GM19397 (cell line): ENCODE results near the gene PPP1R15A.
"Not testable (repeated sequence)": the region's sequence is repeated elsewhere in the genome, so short reads cannot be mapped to it uniquely, and the experiment has no call there.

Experiments
- ATAC-seq: cut with Tn5 transposase; IDR thresholded peaks from one replicate; pipeline ENCODE4 v1.9.1; 2021; ENCODE audit warnings: mild to moderate bottlenecking, moderate library complexity; ENCODE audit not compliant: unreplicated experiment

PPP1R15A gene

GRCh38 chr19:48858984-48859710 is 13.1 kb upstream of the PPP1R15A start:
- no peak for ATAC-seq

GRCh38 chr19:48859711-48860572 is 12.3 kb upstream of the PPP1R15A start:
- ATAC-seq = peak; percentile 49

GRCh38 chr19:48861313-48861712 is 10.9 kb upstream of the PPP1R15A start:
- ATAC-seq = no peak

GRCh38 chr19:48862827-48863226 is 9.4 kb upstream of the PPP1R15A start:
- ATAC-seq = no peak

GRCh38 chr19:48866692-48867091 is 5.5 kb upstream of the PPP1R15A start:
- ATAC-seq = no peak

- ATAC-seq = no peak
Measured at GRCh38 chr19:48867123-48867745, 5.0 kb upstream of the PPP1R15A start.

GRCh38 chr19:48867746-48868113 is 4.5 kb upstream of the PPP1R15A start:
- ATAC-seq = no peak

GRCh38 chr19:48868114-48868886 is 3.9 kb upstream of the PPP1R15A start, which contains the start of gene PLEKHA4:
TSS of gene PLEKHA4 (minus strand) at chr19:48868617. CDS start at chr19:48867620, 997 bp downstream.
- ATAC-seq = no peak

GRCh38 chr19:48870048-48870447 is 2.2 kb upstream of the PPP1R15A start:
- ATAC-seq = no peak

- ATAC-seq = not testable (repeated sequence)
Measured at GRCh38 chr19:48871471-48872181, 595 bp upstream of the PPP1R15A start.

GRCh38 chr19:48872884-48873475 is 759 bp downstream of the PPP1R15A start:
- ATAC-seq = no peak

GRCh38 chr19:48873476-48874302 is 1.5 kb downstream of the PPP1R15A start:
- no peak for ATAC-seq

- no peak for ATAC-seq
Measured at GRCh38 chr19:48874303-48875135, 2.3 kb downstream of the PPP1R15A start.

- ATAC-seq = not testable (repeated sequence)
Measured at GRCh38 chr19:48876043-48876981, 4.1 kb downstream of the PPP1R15A start.

GRCh38 chr19:48877855-48878195 is 5.6 kb downstream of the PPP1R15A start:
- ATAC-seq = no peak

GRCh38 chr19:48878196-48879024 is 6.2 kb downstream of the PPP1R15A start:
- no peak for ATAC-seq
